ENCODE results near the gene KRABD2.

DNA sequence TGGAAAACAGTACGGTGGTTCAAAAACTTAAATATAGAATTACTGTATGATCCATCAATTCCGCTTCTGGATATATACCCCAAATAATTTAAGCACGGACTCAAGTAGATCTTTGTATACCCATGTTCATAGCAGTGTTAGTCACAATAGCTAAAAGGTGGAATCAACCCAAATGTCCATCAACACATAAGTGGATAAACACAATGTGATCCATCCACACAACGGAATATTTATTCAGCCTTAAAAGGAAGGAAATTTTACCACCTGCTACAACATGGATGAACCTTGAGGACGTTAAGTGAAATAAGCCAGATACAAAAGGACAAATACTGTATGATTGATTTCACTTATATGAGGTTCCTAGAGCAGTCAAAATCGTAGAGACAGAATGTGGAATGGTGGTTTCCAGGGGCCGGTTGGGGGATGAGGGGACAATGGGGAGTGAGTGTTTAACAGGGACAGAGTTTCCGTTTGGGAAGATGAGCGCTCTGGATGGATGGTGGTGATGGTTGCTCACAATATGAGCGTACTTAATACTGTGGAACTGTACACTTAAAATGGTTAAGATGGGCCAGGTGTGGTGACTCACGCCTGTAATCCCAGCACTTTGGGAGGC lies 26.5 kb upstream of the KRABD2 start:
- TF ChIP-seq, protein P1, sequence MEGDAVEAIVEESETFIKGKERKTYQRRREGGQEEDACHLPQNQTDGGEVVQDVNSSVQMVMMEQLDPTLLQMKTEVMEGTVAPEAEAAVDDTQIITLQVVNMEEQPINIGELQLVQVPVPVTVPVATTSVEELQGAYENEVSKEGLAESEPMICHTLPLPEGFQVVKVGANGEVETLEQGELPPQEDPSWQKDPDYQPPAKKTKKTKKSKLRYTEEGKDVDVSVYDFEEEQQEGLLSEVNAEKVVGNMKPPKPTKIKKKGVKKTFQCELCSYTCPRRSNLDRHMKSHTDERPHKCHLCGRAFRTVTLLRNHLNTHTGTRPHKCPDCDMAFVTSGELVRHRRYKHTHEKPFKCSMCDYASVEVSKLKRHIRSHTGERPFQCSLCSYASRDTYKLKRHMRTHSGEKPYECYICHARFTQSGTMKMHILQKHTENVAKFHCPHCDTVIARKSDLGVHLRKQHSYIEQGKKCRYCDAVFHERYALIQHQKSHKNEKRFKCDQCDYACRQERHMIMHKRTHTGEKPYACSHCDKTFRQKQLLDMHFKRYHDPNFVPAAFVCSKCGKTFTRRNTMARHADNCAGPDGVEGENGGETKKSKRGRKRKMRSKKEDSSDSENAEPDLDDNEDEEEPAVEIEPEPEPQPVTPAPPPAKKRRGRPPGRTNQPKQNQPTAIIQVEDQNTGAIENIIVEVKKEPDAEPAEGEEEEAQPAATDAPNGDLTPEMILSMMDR (IDR thresholded peaks at IDR 0.05; ENCODE audit: poor library complexity), result no peak
- TF ChIP-seq EZH2 (IDR thresholded peaks at IDR 0.05; ENCODE audit: borderline replicate concordance) (no peak), EZH2phosphoT487 (IDR thresholded peaks at IDR 0.05; ENCODE audit: low read depth, severe bottlenecking, unreplicated experiment) (no peak)
